Measurements from ENCODE around the gene OLFM1.

- TF ChIP-seq CTCF (IDR thresholded peaks at IDR 0.05; ENCODE audit: insufficient read depth, low read depth, low read length) (no peak), EZH2 (IDR thresholded peaks at IDR 0.05; ENCODE audit: insufficient read depth, low read length) (no peak)
These were observed 32.3 kb upstream of the OLFM1 start for GRCh38 chr9:135055181-135055580.

Data from astrocyte (in vitro differentiated cells and primary cell).